Activated T-cell treated with anti-CD3 and anti-CD28 coated beads for 1 hour (primary cell): ENCODE measurements around the gene PRR4.

Source experiments
- DNase-seq: peaks from one replicate; pipeline ENCODE4 v3.0.0-alpha.2; 2020; ENCODE audit warnings: low read depth

Gene PRR4

DNA sequence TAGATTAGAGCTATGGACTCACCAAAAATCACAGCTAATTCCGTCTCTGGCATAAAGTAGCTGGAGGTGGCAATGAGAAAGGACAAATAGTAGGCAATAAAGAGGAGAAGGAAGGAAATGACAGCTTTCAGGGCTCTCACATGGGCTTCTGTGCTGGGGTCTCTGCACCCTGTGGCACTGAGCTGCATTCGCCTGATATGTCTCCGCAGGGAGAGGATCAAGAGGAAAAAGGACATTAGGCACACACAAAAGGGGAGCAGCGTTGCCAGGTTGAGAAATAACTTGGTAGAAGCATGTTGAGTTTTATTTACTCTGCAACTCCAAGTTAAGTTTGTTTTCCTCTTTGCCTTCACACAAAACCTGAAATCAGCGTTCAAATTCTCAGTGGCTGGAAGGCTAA, 47.5 kb downstream of the PRR4 start:
- DNase-seq: no peak
